Erythroblast (primary cell): ENCODE measurements around the gene PLA2R1.

Experiments
- GATA1 ChIP-seq: IDR thresholded peaks from 2 replicates; pipeline ENCODE4 v1.6.1; 2011; ENCODE audit warnings: low read depth, mild to moderate bottlenecking, control low read depth, low read length, moderate library complexity
- POLR2A ChIP-seq: IDR thresholded peaks from 2 replicates; pipeline ENCODE4 v1.6.1; 2011; ENCODE audit warnings: mild to moderate bottlenecking, low read length

DNA sequence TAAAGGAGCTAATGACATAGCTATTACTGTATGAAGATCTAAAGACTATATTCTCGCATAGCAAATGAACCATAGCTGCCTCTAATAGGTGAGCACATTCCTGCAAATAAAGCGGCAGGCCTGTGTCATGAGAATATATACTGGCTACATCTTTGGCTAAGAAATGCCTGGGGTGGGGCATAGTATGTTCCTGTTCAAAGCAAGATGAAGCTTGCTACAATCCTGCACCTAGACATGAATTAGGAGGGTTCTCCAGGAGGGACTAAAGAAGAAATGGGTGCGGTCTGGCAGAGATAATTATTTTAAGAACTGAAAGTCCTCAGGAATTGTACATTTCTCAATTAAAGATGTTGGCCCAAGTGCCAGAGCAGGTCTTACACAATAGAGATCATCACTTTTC, 46.8 kb upstream of the PLA2R1 start:
- TF ChIP-seq POLR2A (no peak), GATA1 (no peak)
